ENCODE results near the gene EXOSC7. TPM values are rescaled to one million over a fixed set of nuclear protein-coding genes. Genes with fewer than 3 reads are reported as not detected.

EXOSC7 gene
- 10 to 100 TPM; 38.9 to 52.5 TPM for total RNA-seq

- Histone ChIP-seq H3K36me3 (no peaks in the 10 kb centered on the region), H3K4me1 (peaks cover 0 to 32% of the 10 kb centered on the region in 2 donors), H3K9me3 (no peaks in the 10 kb centered on the region), H3K27ac (peak within 1 kb of the TSS; percentile 89 to 94), H3K4me3 (peak within 1 kb of the TSS; percentile 98 to 99), H3K27me3 (no peaks in the 10 kb centered on the region)
- DNase-seq (ENCODE audit: low spot score) = peak; percentile 85
- peak in 1 of 2 donors; percentile 32 for TF ChIP-seq CTCF (IDR thresholded peaks at IDR 0.05)
These were observed at the start of gene EXOSC7, which contains the start of gene ZDHHC3 for GRCh38 chr3:44976002-44976815. TSS of gene EXOSC7 (plus strand) at chr3:44976244. CDS start at chr3:44976278, 34 bp downstream. TSS of gene ZDHHC3 (minus strand) at chr3:44976174. CDS start at chr3:44959436, 16,738 bp downstream.

DNA sequence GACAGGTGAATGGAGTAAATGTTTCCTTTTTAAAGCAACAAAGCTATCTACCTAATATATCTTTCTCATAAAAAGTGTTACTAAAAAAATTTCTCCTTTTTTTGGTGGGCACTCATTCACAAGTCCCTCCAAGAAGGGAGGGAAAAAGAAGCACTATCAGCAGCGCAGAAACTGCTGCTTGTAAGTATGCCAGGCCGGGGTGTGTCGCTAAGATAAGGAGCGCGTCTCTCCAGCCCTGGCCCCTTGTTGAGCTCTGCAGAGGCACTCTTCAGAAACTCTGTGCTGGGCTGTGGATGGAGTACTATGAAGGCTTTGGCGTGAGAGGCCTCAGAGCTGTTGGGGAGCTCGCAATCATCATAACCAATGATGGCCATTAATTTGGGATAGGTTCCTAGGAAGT lies 49.1 kb upstream of the EXOSC7 start:
- H3K27me3 ChIP-seq = no peaks in the 10 kb centered on the region
- no peak overlapping the region for H3K27ac ChIP-seq
- TF ChIP-seq CTCF (IDR thresholded peaks at IDR 0.05) = no peak
- DNase-seq (ENCODE audit: low spot score) = no peak
- H3K36me3 ChIP-seq = peaks cover 54% of the 10 kb centered on the region
- peaks cover 0 to 12% of the 10 kb centered on the region in 2 donors for H3K4me1 ChIP-seq
- no peak overlapping the region for H3K4me3 ChIP-seq
- no peaks in the 10 kb centered on the region for H3K9me3 ChIP-seq

- Histone ChIP-seq H3K9me3 (no peaks in the 10 kb centered on the region), H3K27me3 (no peaks in the 10 kb centered on the region), H3K4me3 (no peak overlapping the region), H3K4me1 (peaks cover 0 to 12% of the 10 kb centered on the region in 2 donors), H3K36me3 (peaks cover 56% of the 10 kb centered on the region), H3K27ac (no peak overlapping the region)
- no peak for DNase-seq (ENCODE audit: low spot score)
- TF ChIP-seq CTCF (IDR thresholded peaks at IDR 0.05) = no peak
These were observed 48.7 kb upstream of the EXOSC7 start for GRCh38 chr3:44927371-44927770.

DNA sequence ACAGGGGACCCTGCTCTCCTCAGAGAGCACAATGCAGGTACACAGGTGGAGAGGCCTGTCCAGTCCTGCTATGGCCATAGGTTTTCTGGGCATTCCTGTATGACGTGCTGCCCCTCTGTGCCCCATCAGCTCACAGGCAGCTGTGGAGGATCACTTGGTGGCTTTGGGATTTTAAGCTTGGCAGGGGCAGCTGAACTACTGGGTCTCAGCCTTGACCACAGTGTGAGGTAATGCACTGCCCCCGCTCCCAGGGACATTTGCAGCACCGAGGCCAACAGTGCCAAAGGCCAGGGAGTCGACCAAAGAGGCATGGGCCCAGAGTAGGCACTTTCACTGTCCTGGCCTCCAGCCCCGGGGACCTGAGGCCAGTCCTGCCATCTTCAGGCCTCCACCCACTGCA lies 46.3 kb upstream of the EXOSC7 start:
- no peak overlapping the region for H3K4me3 ChIP-seq
- H3K4me1 ChIP-seq = no peaks in the 10 kb centered on the region
- peaks cover 69% of the 10 kb centered on the region for H3K36me3 ChIP-seq
- TF ChIP-seq CTCF (IDR thresholded peaks at IDR 0.05) = no peak
- no peaks in the 10 kb centered on the region for H3K9me3 ChIP-seq
- DNase-seq (ENCODE audit: low spot score) = no peak
- H3K27ac ChIP-seq = no peak overlapping the region
- no peaks in the 10 kb centered on the region for H3K27me3 ChIP-seq

- Histone ChIP-seq H3K4me1 (no peaks in the 10 kb centered on the region), H3K36me3 (peaks cover 62% of the 10 kb centered on the region), H3K4me3 (no peak overlapping the region), H3K27ac (no peak overlapping the region), H3K9me3 (no peaks in the 10 kb centered on the region), H3K27me3 (no peaks in the 10 kb centered on the region)
- no peak for TF ChIP-seq CTCF (IDR thresholded peaks at IDR 0.05)
- DNase-seq (ENCODE audit: low spot score) = no peak
These were observed 45.1 kb upstream of the EXOSC7 start for GRCh38 chr3:44930911-44931310.
